ENCODE measurements around the gene GJD3.
"Not testable (repeated sequence)": the region's sequence is repeated elsewhere in the genome, so short reads cannot be mapped to it uniquely, and the experiment has no call there.

The GJD3 gene

DNA sequence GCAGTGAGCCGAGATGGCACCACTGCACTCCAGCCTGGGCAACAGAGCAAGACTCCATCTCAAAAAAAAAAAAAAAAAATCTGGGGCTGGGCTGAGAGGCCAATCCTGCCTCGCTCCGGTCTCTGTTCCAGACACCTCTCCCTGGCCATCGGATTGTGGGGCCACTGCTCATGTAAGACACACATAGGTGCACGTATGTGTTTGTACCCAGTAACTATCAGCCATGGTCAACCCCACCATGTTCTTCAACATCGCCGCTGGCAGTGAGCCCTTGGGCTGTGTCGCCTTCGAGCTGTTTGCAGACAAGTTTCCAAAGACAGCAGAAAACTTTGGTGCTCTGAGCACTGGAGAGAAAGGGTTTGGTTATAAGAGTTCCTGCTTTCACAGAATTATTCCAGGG, 3.2 kb upstream of the GJD3 start:
- not testable (repeated sequence) for DNase-seq

DNA sequence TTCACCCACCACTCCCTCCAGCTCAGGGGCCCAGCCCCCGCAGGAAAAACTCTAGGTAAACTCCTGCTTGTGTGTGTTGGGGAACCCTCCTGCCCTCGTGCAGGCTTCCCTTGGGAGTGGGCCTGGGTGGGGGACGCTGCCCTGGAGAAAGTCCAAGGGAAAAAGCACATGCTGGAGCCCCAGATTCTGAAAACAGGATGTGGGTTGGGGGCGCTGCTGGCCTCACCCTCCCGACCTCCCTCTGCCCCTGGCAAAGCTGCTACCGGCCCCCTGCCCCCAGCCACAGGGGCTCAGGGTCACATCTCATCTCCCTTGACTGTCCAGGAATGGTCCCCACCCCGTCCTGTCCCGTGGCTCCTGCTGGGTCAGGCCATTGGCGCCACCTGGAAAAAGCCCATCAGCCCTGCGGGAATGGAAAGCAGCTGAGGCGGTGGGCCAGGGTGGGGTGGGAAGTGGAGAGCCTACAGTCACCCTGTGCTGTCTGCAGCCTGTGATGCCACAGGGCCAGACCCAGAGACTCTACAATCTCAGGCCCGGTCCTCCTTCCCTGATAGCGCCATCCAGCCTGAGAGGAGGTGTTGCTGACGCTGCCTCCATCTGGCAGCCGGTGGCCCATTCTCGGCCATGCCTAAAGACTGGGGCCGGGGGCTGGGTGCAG, 2.5 kb upstream of the GJD3 start:
- DNase-seq = no peak

DNA sequence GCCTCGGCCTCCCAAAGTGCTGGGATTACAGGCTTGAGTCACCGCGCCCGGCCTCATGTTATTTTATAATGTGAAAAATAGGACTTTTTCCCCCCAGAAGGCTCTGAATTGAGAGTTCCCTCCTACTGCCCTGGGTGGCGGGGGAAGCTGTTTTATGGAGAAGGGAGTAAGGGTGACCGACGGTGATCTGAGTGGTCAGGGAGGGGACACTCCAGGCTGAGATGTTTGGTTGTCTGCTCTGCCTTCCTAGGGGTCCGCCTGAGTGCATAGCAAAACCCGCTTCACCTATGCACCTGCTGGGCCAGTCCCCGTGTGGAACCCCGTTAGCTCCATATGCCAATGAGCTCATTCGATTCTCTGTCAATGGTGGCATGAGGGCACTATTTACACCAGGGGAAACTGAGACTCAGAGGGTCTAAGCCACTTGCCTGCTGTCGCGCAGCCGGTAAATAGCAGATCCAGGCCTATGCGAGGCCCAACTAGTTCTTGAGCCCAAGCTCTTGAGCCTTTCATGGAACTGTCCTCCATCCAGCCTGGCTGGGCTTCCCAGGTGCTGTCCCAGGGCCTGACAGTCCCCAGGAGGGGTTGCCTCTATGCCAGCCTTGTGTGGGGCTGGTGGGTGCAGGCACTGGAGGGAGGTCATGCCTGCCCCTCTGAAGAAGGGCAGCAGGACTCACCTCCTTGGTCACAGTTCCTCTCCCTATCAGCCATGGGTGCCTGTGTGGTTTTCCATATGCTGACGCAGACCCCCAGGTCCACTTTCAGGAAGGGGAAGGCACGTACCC, 1.7 kb upstream of the GJD3 start:
- no peak for DNase-seq

DNA sequence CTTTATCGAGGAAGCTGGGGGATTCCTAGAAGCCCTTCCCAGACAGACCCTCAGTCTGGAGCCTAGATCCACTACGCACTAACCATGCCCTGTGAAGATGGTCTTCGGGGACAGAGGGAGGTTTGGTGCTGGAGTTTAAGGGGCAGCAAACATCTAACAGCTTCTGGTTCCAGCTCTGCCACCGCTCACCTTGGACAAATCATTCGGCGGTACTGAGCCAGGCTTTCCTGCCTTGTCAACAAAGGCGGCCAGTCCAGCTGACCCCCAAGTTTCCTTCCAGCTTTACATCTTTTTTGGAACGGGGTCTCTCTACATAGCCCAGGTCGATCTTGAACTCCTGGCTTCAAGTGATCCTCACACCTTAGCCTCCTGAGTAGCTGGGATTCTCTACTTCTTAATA, 369 bp upstream of the GJD3 start:
- no peak for DNase-seq

DNA sequence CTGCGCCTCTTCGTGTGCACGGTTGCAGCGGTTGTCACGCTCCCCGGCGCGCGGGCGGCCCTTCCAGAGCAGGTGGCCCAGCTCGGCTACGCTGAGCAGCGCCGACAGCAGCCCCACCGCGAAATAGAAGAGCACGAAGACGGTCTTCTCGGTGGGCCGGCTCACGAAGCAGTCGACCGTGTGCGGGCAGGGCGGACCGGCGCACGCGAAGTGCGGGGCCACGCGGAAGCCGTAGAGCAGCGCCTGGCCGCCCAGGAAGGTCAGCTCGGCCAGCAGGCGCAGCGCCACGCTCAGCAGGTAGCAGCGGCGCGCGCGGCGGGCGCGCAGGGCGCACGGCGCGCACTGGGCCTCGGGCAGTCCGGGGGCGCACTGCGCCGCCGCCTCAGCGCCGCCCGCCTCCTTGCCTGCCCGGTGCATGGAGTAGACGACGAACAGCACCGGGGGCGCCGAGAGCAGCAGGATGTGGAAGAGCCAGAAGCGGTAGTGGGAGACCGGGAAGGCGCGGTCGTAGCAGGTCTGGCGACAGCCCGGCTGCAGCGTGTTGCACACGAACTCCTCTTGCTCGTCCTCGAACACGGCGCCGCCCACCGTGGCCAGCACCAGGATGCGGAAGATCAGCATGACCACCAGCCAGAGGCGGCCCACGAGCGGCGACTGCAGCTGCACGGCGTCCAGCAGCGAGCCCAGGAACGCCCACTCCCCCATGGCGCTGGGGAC, 1.3 kb downstream of the GJD3 start:
- peak in 1 of 4 experiments; percentile 26 for DNase-seq

DNA sequence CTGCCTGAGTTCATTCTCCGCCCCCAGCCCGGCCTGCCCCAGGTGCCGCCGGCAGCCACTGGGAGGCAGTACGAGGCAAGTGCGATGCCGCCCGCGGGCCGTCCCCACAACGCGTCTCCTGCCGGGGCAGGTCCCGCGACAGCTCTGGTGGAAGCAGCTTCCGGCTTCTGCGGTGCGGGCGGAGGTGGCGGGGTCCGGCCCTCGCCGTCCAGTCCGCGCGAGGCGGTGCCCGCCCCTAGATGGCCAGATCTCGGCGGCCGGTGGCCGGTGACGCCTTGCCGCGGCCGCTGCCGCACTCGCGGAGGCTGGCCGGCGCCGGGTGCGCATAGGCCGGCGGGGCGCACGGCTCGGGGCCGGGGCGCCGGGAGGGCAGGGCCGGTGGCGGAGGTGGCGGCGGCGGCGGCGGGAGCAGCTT, 1.8 kb downstream of the GJD3 start:
- peak; percentile 57 to 76 (median 70) for DNase-seq

DNA sequence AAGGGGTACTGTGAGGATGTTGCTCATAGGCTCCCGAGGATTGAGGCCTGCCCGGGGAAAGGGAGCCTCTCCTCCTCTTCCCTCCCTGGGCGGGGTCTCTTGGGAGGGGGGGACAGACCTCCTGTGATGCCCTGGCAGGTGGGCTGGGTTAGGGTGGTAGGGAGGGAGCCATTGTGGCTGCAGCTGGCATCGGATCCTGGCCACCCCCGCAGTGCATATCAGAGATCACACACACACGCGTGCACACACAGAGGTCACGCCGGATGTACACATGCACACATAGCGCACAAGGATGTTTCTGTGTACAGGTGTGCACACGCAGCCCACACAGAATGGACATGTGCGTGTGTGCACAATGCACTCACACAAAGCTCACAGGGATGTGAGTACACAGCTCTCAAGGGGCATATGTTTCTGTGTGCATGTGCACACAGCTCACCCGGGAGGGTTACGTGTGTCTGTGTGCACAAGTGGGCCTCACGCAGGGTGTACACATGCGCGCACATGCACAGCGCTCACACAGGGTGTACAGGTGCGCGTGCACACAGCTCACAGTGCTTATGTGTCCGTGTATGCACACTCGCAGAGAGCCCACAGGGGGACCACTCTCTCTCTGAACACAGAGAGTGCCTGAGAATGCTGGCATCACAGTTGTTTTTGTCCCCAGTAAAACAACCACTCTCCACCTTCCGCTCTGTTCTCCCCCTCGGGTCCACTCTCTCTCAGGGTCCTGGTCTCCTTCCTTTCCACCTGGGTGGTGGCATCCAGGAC, 2.4 kb downstream of the GJD3 start:
- no peak for DNase-seq

DNA sequence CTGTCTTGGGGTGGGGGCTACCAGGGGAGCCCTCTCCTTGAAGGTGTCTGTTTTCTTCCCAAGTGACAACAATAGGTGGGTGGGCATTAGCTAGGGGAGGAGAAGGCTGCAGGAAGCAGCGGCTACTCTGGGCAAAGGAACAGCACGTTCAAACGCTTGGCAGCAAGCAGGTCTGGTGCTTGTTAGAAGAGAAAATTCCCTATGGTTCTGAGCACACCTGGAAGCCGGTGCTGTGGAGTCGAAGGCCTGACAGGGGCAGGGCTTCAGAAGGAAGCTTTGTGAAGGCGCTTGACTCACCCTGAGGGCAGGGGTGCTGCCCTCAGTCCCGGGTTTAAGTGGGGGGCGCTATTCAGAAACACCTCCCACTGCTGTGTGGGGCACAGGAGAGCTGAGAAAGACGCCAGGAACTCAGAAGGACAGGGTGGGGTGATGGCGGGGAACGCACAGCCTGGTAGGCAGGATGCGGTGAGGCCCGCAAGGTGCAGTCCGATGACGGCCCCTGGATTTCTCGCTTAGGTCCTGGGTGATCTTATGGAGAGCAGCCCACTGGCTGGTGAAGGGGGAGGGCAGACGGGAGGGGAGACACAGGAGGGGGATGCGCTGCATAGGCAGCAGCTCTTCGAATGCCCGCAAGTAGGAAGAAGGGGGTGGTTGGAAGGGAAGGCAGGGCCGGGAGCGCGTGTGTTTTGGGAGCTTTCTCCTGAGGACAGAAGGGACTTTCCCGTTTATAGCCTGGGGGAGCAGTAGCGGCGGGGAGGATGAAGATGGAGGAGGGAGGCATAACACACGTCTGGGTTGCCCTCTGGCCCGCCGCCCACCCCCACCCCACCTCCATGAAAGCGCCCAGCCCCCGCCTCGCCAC, 3.2 kb downstream of the GJD3 start:
- DNase-seq = no peak

DNA sequence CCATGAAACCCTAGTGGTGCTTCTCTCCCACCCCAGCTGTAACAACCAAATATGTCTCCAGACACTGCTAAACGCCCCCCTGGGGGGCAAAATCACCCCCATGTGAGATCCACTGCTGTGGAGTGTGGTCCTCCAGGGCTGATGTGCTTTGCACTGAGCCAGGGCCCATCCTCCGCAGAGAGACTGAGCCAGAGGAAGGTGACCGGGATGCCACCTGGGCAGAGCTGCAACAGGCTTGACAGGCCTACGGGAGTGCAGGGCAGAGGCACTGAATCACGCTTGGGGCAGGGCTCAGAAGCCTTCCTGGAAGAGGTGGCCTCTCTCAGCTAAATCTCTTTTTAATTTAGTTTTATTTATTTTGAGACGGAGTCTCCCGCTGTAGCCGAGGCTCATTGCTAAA, 4.4 kb downstream of the GJD3 start:
- no peak for DNase-seq

DNA sequence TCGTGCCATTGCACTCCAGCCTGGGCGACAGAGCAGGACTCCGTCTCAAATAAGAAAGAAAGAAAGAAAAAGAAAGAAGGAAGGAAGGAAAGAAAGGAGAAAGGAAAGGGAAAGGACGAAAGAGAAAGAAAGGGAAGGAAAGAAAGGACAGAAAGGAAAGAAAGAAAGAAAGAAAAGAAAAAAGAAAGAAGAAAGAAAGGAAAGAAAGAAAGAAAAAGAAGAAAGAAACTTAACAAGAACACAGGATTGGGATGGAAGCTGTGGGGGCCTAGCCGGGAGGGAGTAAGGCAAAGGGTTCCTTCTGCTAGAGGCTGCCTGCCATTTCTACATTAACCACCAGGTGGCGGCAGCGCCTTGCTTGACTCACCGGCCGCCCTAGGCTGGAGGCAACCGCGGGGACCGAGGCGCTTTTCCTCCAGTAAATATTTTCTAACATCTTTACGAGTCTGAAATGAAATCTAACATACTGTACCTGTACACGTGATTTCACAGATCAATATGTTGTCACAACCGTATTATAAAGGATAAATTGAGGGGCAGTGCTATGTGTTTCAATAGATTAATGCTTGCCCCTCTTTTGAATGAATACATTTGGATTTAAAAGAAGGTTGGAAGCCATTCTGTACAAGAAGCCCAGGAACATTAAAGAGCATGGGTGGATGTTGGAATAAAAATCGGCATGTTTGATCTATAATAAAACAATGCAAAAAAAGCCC, 6.1 kb downstream of the GJD3 start:
- DNase-seq = peak; percentile 82 to 90 (median 84)

DNA sequence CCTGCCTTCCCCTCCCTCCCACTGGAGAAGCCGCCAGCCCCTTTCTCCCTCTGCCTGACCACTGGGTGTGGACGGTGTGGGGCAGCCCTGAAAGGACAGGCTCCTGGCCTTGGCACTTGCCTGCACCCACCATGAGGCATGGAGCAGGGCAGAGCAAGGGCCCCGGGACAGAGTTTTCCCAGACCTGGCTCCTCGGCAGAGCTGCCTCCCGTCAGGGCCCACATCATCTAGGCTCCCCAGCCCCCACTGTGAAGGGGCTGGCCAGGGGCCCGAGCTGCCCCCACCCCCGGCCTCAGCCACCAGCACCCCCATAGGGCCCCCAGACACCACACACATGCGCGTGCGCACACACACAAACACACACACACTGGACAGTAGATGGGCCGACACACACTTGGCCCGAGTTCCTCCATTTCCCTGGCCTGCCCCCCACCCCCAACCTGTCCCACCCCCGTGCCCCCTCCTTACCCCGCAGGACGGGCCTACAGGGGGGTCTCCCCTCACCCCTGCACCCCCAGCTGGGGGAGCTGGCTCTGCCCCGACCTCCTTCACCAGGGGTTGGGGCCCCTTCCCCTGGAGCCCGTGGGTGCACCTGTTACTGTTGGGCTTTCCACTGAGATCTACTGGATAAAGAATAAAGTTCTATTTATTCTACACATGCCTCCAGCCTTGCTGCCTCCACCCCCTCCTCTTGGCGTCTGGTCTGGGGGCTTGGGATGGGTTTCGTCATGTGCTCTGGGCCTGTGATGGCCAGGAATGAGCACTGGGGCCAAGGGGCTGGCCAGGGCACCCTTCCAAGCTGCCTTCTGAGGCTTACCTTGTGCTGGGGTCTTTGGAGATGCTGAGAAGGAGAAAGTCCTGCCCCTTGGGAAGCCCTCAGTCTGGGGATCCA, 7.3 kb downstream of the GJD3 start:
- DNase-seq = no peak

DNA sequence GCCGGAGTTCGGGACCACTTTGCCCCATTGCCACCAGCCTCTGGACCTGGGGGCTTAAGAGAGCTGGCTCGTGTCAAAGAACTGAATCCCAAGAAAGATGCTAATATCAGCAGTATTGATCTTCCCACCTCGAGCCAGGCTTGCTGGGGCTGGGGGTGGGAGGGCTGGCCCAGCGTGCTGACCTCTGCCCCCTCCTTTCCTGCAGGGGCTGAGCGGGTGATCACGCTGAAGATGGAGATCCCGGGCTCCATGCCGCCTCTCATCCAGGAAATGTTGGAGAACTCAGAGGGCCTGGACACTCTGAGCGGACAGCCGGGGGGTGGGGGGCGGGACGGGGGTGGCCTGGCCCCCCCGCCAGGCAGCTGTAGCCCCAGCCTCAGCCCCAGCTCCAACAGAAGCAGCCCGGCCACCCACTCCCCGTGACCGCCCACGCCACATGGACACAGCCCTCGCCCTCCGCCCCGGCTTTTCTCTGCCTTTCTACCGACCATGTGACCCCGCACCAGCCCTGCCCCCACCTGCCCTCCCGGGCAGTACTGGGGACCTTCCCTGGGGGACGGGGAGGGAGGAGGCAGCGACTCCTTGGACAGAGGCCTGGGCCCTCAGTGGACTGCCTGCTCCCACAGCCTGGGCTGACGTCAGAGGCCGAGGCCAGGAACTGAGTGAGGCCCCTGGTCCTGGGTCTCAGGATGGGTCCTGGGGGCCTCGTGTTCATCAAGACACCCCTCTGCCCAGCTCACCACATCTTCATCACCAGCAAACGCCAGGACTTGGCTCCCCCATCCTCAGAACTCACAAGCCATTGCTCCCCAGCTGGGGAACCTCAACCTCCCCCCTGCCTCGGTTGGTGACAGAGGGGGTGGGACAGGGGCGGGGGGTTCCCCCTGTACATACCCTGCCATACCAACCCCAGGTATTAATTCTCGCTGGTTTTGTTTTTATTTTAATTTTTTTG, 8.5 kb downstream of the GJD3 start:
- DNase-seq = no peak

DNA sequence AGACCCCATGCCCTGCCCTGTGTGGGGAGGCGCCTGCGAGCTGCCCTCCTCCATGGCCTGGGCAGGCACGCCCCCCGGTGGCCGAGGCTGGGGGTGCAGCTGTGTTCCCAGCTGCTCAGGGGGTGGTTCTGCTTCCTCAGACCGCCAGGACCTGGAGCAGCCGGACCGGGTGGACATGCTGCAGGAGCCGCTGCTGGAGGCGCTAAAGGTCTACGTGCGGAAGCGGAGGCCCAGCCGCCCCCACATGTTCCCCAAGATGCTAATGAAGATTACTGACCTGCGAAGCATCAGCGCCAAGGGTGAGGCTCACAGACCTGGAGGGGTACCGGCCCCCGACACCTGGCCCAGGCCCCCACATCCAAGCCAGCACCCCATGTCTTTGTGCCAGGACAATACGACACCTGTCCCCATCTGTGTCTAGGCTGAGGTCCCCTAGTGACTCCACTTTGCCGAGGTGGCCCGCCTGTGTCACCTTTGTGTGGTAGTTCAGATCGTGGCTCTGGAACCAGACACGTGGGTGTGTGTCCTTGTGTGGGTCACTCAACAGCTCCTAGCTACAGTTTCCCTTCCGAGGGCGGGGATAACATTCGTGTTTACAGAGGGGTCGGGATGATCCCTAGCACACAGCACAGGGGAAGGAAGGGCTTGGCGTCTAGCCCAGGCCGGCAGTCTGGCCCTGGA, 9.3 kb downstream of the GJD3 start:
- peak; percentile 68 to 82 (median 80) for DNase-seq

DNA sequence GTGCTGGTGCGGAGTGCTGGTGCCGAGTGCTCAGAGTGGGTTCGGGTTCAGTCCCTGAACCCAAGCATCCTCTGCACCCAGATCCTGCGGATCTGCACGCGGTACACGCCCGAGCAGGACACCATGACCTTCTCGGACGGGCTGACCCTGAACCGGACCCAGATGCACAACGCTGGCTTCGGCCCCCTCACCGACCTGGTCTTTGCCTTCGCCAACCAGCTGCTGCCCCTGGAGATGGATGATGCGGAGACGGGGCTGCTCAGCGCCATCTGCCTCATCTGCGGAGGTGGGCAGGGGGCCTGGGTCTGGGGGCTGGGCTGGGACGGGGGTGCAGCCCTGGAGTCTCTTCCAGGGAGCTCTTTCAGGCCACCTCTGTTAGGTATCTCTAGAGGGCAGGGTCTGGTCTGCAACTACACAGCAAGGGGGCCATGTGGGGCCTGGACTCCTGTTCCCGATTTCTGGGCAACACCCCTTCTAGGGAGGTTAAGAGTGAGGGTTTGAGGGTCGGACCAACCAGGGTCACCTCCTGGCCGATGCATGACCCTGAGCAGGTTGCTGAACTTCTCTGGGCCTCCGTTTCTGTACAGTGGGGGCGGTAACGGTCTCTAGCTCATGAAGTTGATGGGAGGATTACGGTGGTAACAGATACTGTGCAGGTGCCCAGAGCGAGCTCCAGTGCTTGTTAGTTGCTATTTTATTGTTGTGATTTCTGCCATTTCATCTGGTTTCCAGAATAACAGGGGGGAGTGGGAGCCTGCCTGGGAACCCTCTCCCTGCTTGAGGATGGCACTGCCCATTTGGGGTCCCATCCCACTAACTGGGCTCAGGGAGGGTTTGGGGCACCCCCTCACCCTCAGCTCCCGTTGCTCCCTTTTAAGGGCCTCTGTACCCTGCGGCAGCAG, 10.1 kb downstream of the GJD3 start:
- no peak for DNase-seq

DNA sequence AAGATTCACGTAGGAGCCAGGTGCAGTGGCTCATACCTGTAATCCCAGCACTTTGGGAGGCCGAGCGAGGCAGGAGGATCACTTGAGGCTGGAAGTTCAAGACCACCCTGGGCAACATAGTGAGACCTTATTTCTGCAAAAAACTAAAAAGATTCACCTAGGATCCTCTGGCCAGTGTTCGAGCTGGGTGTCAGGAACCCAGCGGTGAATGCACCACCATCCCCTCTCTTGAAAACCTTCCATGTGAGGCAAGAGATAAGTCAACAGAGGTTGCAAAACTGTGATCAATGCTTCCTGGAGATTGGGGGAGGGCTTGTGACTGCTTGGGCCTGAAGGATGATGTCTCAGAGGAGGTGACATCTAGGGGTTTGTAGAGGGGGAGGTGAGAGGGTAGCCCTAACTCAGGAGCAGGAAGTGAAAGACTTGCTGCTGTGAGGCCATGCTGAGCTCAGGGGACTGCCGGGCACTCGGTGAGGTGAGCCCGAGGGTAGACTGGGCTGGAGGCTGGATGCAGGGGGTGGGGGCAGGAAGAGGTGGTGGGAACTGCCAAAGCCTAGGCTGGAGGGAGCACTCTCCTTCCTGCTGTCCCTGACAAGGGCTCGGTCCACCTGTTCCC, 11.7 kb downstream of the GJD3 start:
- no peak for DNase-seq

DNA sequence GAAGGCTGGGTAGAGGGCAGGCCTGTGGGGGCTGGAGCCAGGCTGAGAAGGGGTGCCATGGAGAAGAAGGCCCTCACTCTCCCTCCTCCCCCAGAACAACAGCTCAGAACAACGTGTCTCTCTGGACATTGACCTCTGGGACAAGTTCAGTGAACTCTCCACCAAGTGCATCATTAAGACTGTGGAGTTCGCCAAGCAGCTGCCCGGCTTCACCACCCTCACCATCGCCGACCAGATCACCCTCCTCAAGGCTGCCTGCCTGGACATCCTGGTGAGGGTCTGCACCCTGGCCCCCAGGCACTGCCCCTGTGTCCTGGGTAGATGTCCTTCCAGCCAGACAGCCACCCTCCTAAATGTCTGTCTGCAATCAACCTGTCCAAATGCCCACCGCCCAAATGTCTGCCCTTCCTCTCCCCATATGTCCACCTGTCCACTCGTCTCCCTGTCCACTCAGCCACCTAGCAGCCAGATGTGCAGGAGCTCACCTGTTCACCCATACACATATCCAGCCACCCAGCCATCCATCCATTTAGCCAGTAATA, 12.2 kb downstream of the GJD3 start:
- DNase-seq = no peak

All from activated naive CD4-positive, alpha-beta T cell (primary cell).